Lung (tissue), 12 donors: ENCODE measurements around the gene CERK. TPM values are rescaled to one million over a fixed set of nuclear protein-coding genes. Genes with fewer than 3 reads are reported as not detected.
"Not testable (repeated sequence)": the region's sequence is repeated elsewhere in the genome, so short reads cannot be mapped to it uniquely, and the experiment has no call there.

ENCODE experiments used
- ATAC-seq: fragments of 200-7000 bp; cut with Tn5 transposase; one replicate; pipeline ENCODE4 v1.9.1; 2020; ENCODE audit warnings: moderate number of reproducible peaks; ENCODE audit not compliant: insufficient read depth, low FRiP score
- DNase-seq, 3 donors: peaks; one replicate each; pipeline ENCODE4 v3.0.0-alpha.2; 2013 to 2017
- H3K27ac ChIP-seq, 2 donors: one replicate each; pipeline ENCODE4 v1.5.1; 2013; ENCODE audit warnings: mild to moderate bottlenecking in 2 of 2, moderate library complexity in 2 of 2, control low read depth in 1 of 2, inconsistent platforms in 1 of 2, low read depth in 1 of 2, low read length in 1 of 2
- H3K27me3 ChIP-seq, 3 donors: one replicate each; pipeline ENCODE4 v1.5.1; 2013; ENCODE audit warnings: low read length in 2 of 3; ENCODE audit not compliant: control insufficient read depth in 3 of 3, insufficient read depth in 3 of 3
- H3K36me3 ChIP-seq, 4 donors: one replicate each; pipeline ENCODE4 v1.5.1; 2013; ENCODE audit warnings: low read length in 4 of 4, mild to moderate bottlenecking in 1 of 4, moderate library complexity in 1 of 4; ENCODE audit not compliant: control insufficient read depth in 4 of 4, insufficient read depth in 4 of 4
- H3K4me1 ChIP-seq, 5 donors: one replicate each; pipeline ENCODE4 v1.5.1; 2013; ENCODE audit warnings: low read length in 5 of 5, mild to moderate bottlenecking in 2 of 5, moderate library complexity in 1 of 5; ENCODE audit not compliant: control insufficient read depth in 5 of 5, insufficient read depth in 5 of 5
- H3K4me3 ChIP-seq: one replicate; pipeline ENCODE4 v1.5.1; 2013; ENCODE audit warnings: mild to moderate bottlenecking, control low read depth, moderate library complexity
- H3K9ac ChIP-seq, 2 donors: one replicate each; pipeline ENCODE4 v1.5.1; 2013; ENCODE audit warnings: low read length in 2 of 2, control low read depth in 1 of 2; ENCODE audit not compliant: insufficient read depth in 1 of 2
- H3K9me3 ChIP-seq, 4 donors: one replicate each; pipeline ENCODE4 v1.5.1; 2013; ENCODE audit warnings: low read length in 3 of 4, mild to moderate bottlenecking in 1 of 4, moderate library complexity in 1 of 4; ENCODE audit not compliant: control insufficient read depth in 4 of 4, insufficient read depth in 3 of 4
- CTCF ChIP-seq: IDR thresholded peaks from 2 replicates; pipeline ENCODE4 v1.5.1; 2012; ENCODE audit warnings: mild to moderate bottlenecking; ENCODE audit errors: control extremely low read depth, extremely low read depth
- WGBS, 2 donors: extraction: QIAGEN DNeasy Blood & Tissue Kit; methylation state at CpG; one replicate each; pipeline ENCODE4 v1.1.7; 2013; 5-methylcytosine and 5-hydroxymethylcytosine counted together
- polyA plus RNA-seq, 2 donors: library from polyadenylated mRNA; stranded (reverse); fragments of 200-250 nt; gene quantifications; one replicate each; pipeline ENCODE4 v1.2.1, GENCODE V29; 2013
- total RNA-seq, 2 donors: library from RNA; depleted of rRNA in 1 of 2; stranded (reverse); fragments of >200 nt in 1 of 2; gene quantifications; one replicate each; pipeline ENCODE4 v1.2.1, GENCODE V29; 2014 to 2021
- donor health status: control.
- donor health status: control.
- donor health status: Bipolar disorder and iron deficiency.
- donor health status: healthy.
- donor health status: DM: yes; HTN: yes; CAD: no.

The CERK gene
- total and polyA plus RNA-seq, 4 donors, result 12.1 to 36.2 (median 31.7) TPM

- peaks cover 10 to 41% (median 28%) of the 10 kb centered on the region in 5 donors for H3K4me1 ChIP-seq
- no peak for DNase-seq
- peaks cover 0 to 3% (median 0%) of the 10 kb centered on the region in 4 donors for H3K36me3 ChIP-seq
- no peak for TF ChIP-seq CTCF
- H3K27ac ChIP-seq, result peak overlapping the region; percentile 50 to 99
- no peak overlapping the region for H3K9ac ChIP-seq
- ATAC-seq, result no peak
- no peaks in the 10 kb centered on the region for H3K27me3 ChIP-seq
- H3K4me3 ChIP-seq, result no peak overlapping the region
- WGBS, 2 donors, result 67 to 73% methylated on average over 8 of the region's 8 CpGs
- H3K9me3 ChIP-seq, result no peaks in the 10 kb centered on the region
Measured at GRCh38 chr22:46736705-46737104, 1.3 kb downstream of the CERK start.

- DNase-seq (no peak), ATAC-seq (no peak)
- H3K9ac ChIP-seq, result no peak overlapping the region
- H3K4me3 ChIP-seq, result no peak overlapping the region
- no peaks in the 10 kb centered on the region for H3K27me3 ChIP-seq
- peaks cover 0 to 7% (median 3%) of the 10 kb centered on the region in 4 donors for H3K36me3 ChIP-seq
- 62 to 67% methylated on average over 13 of the region's 13 CpGs for WGBS, 2 donors
- H3K4me1 ChIP-seq, result peaks cover 13 to 44% (median 31%) of the 10 kb centered on the region in 5 donors
- peak overlapping the region; percentile 50 to 99 for H3K27ac ChIP-seq
- H3K9me3 ChIP-seq, result no peaks in the 10 kb centered on the region
- TF ChIP-seq CTCF, result no peak
Measured at GRCh38 chr22:46735747-46736608, 2.1 kb downstream of the CERK start.

- no peak for TF ChIP-seq CTCF
- peaks cover 18 to 46% (median 33%) of the 10 kb centered on the region in 5 donors for H3K4me1 ChIP-seq
- H3K27ac ChIP-seq, result peak overlapping the region; percentile 50 to 99
- H3K9ac ChIP-seq, result no peak overlapping the region
- peaks cover 0 to 8% (median 3%) of the 10 kb centered on the region in 4 donors for H3K36me3 ChIP-seq
- DNase-seq (peak; percentile 36 to 60 (median 37)), ATAC-seq (peak; percentile 9)
- 15 to 18% methylated on average over 12 of the region's 12 CpGs for WGBS, 2 donors
- H3K4me3 ChIP-seq, result no peak overlapping the region
- no peaks in the 10 kb centered on the region for H3K9me3 ChIP-seq
- H3K27me3 ChIP-seq, result no peaks in the 10 kb centered on the region
Measured at GRCh38 chr22:46734830-46735453, 3.1 kb downstream of the CERK start.

GRCh38 chr22:46734213-46734722 is 3.8 kb downstream of the CERK start:
- not testable (repeated sequence) for DNase-seq
- whole genome bisulfite sequencing, 2 donors, result 42 to 72% methylated on average over 12 of the region's 12 CpGs

More at GRCh38 chr22:46734213-46734722, 3.8 kb downstream of the CERK start:
- not testable (repeated sequence) for H3K9ac ChIP-seq, H3K36me3 ChIP-seq, H3K4me3 ChIP-seq, H3K27me3 ChIP-seq, ATAC-seq, H3K27ac ChIP-seq, H3K9me3 ChIP-seq
- peaks cover 18 to 46% (median 29%) of the 10 kb centered on the region in 5 donors for H3K4me1 ChIP-seq
